Medulla oblongata (tissue), 1 donor: Measurements from ENCODE around the gene TRAPPC12.
"Not testable (repeated sequence)": the region's sequence is repeated elsewhere in the genome, so short reads cannot be mapped to it uniquely, and the experiment has no call there.

Experiments
- DNase-seq: peaks from one replicate; pipeline ENCODE4 v3.0.0-alpha.2; 2015; ENCODE audit errors: extremely low spot score

The TRAPPC12 gene

DNA sequence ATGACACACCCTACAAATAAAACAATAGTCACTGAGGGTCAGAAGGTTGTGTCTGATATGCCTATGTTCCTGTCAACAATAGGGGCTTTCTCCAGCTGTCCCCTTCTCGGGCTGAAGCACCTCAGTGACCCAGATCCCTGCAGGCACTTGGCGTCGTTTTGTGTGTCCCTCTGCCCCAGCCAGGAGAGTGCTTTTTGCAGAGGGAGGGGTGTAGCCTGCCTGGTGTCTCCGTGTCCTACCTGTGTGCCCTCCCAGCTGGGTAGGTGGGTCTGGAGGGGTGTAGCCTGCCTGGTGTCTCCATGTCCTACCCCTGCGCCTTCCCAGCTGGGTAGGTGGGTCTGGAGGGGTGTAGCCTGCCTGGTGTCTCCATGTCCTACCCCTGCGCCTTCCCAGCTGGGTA is 74.5 kb downstream of the TRAPPC12 start:
- not testable (repeated sequence) for DNase-seq

DNA sequence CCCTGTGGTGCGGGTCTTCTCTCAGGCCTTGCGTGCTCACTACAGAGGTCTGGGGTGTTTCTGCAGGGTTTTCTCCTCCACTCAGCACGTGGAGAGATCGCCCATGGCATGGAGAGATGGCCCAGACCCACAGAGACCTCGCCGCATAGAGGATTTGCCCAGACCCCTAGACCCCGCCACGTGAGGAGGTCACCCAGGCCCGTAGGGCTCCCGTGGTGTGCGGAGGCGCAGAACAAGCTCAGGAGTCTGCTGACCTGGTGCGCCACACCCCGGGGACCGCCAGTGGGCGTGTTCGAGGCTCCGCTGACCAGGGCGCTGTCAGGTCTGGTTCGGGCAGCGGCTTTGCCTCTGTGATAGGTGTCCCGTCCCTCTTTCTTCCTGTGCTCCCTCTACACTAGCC is 75.3 kb downstream of the TRAPPC12 start:
- DNase-seq, result no peak

DNA sequence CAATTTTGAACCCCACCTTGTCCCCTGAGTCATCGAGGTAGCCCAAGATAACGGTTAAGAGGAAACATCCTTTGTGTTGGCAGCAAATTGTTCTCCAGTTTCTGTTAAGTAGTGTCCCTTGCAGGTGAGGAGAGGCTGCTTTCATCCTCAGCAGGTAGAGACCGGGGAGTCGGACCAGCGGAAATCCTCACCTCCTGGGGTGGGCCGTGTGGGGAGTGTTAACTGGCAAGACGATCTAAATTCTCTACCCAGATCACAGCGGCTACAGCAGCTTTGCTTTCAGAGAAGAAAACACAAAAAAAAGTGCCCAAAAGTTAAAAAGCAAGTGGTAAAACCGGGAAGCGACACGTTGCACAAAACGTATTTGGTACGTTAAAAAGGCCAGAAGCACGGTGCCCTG is 76.6 kb downstream of the TRAPPC12 start:
- DNase-seq, result no peak

DNA sequence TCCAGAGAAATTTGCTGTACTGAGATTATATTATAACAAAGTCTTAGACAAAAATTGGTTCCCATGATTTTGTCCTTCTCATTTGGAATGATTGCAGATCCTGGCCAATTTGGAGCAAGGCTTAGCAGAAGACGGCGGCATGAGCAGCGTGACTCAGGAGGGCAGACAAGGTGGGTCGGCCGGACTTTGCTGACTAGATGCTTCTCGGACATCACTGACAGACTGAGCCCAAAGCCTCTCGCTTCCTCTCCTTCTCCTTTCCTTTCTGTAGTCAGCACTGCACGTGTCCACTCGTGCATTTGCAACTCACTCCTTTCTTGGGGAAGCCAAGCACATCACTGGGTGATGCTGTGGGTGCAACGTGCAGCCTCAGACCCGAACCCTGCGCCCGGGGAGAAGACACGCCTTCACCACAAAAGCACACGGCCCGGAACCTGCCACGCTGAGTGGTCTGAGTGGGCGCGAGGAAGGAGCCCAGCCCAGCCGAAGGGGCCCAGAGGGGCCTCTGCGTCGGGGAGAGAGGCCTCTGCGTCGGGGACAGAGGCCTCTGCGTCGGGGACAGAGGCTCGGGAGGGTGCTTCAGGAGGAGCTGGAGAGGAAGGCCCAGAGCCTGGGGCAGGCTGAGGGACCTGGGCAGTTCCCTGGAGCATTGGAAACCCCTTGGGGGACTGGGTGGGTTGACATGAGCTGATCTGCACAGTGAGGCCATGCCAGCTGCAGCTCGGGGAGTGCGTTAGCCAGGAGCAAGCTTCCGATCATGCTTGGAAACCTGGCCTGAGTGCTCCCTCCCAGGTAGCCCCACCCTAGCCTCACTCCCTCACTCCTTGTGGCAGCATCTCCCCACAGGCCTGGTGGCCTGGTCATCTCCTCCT is 78.3 kb downstream of the TRAPPC12 start:
- DNase-seq, result no peak

DNA sequence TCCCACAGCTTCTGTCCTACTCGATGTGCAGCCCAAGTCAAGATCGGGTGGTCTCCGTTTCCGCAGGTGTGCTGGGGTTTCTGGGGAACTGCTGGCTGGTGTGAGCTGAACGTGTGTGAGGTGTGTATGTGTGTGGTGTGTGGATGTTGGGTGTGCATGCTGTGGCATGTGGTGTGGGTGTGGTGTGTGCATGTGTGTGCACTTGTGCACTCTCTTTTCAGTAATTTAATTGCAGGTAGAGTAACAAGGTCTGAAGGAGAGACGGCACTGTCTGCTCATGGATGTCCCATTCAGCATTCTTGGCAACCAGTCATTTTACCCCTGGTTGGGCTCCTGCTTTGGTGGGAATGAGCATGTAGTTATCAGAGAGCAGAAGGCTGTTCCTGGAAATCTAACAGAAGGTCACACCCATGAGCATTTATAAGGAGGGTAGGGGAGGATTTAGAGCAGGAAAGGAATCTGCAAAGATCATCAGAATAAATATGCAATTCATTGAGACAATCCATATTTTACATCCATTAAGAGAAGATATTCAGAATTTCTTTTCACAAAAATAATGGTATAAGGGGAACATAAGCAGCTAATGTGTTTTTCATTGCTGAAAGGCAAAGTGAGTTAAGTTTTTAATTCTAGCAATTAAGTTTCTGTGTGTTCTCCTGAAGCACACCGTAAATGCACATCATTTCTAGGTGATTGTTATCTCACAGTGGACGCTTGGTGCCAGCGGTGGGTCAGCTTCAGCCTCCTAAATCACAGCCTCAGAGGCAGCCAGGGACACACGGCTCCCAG is 79.1 kb downstream of the TRAPPC12 start:
- DNase-seq, result no peak

DNA sequence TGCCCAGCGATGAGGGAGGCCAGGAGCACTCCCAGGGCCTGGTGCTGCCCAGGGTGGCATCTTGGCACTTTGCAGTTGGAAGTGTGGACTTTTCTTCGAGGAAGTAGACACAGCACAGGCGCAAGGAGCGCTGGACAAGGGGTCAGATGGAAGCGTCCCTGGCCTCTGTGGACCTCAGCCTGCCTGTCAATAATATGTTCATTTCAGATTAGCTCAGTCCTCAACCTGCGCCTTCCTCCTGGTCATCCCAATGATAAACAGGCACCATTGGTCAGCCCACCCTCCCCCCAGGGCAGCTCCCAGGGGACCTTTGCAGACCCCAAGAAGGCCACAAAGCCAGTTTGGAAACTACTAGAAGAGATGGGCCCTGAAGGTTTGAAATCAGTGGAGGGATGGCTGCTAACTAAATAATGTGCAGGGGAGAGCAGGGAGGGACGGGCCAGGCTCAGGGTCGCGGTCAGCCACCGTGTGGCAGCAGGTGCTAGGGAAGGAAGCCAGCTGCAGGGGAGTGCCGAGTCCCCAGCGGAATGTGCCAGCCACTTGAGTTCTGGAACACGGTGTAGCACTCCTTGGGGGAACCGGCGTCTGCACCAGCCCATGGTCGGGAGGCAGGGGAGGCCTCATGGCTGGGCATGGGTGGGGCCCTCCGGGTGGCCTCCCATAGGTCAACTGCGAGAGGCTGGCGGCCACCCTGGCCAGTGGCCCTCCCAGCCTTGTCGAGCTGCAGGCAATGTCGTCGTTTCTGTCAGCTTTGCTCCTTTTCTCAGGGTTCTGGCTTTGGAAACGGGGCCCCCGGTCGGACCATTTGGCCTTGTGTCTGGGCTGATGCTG is 79.9 kb downstream of the TRAPPC12 start:
- no peak for DNase-seq

GRCh38 chr2:3460156-3460555 is 80.7 kb downstream of the TRAPPC12 start:
- DNase-seq, result no peak

DNA sequence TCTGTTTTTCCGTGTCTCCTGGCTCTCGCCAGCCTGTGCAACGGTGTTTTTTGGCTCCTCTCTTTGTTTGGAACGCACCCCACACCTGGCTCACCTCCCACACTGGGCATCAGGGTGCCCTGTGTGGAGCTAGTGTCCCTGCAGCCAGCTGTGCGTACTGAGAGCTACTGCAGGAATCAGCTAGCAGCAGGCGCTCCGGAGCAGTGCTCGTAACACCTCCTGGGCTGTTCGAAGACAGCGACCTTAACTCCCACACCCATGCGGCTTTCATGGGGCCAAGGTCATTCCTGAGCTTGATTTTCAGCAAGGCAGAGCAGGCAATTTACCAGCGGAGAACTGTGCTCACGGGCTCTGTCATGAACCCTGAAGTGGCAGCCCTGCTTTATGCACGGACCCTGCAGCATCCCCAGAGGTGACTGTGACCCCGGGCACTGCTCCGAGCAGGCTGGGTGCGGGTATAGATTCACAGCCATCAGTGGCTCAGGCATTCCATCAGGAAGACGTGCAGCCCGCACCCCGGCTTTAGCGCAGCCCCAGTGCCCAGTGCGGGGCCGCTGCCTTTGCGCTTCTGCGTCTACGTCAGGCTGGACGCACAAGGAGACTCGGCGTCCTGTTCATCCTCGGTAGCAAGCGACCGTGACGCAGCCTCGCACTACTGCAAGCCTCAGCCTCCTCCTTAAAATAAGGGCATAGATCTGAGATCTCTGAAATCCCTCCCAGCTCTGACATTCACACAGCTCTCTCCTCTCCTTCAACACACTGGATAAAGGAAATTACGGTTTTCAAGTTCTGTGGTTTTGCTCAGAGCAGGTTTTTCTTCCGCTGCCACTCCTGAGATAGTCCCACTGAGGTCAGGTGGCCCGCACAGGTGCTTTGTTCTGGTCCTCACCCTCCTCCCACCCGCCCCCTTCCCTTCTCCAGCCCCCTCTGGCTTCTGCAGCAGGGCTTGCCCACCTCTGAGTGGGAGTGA is 81.6 kb downstream of the TRAPPC12 start:
- no peak for DNase-seq

DNA sequence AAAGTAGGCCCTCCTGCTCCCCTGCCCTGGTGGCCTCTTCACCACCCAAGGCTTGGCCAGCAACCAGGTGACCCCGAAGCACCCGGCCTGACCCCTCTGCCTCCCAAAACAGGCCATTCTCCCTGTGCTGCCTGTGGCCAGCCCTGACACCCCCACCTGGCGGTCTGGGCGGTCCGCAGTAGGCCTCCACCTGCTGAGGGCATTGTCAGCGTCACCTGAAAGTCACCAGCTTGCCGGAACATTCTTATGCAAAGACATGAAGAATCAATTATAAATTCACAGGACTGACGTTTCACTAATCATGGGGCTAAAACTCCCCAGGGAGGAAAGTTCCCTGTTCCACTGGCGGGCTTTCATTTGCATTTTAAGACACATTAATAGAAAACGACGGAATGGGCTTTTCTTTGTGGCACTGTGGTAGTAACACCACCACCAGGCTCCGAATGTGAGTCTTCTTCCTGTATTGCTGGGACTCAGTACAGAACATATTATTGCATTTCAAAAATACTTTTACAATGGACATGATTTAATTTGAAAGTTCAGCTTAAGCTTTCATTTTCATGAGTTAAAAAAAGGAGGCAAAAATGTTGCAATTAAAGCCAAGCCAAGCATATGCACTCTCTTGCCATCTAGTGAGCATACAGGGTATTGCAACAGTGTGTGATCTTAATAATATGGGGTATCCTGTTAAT is 82.5 kb downstream of the TRAPPC12 start:
- peak; percentile 86 for DNase-seq

DNA sequence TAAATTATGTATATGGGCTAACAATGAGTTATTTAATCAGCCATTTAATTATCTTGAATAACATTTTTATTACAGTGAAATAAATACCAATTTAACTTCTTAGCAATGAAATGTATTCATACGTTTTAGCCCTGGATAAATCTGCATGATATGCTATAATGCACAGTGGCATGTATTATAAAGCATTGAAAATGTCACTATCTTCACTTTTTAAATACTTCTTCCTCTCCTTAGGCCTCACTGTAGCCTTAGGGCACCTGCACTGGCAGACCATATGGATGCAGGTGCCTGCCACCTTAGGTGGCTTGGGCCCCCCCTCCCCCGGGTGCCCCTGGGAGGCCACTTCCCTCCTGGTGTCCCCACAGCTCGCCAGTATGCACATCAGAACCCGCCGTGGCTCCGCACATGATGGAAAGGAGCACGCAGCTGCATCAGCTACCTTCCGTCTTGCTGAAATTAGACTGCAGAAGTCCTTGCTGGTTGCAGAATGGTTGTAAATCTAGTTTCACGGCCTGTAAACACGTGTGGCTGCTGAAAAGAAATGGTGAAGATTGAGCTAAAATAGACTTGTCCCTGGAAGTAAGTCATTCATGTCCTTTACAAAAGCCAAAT is 83.1 kb downstream of the TRAPPC12 start:
- DNase-seq, result no peak

- DNase-seq, result no peak
Measured at GRCh38 chr2:3463186-3463835, 83.8 kb downstream of the TRAPPC12 start.

- no peak for DNase-seq
Measured at GRCh38 chr2:3463944-3464343, 84.5 kb downstream of the TRAPPC12 start.

GRCh38 chr2:3464401-3465005 is 85.0 kb downstream of the TRAPPC12 start:
- DNase-seq, result no peak

GRCh38 chr2:3465328-3465727 is 85.8 kb downstream of the TRAPPC12 start:
- DNase-seq, result no peak

DNA sequence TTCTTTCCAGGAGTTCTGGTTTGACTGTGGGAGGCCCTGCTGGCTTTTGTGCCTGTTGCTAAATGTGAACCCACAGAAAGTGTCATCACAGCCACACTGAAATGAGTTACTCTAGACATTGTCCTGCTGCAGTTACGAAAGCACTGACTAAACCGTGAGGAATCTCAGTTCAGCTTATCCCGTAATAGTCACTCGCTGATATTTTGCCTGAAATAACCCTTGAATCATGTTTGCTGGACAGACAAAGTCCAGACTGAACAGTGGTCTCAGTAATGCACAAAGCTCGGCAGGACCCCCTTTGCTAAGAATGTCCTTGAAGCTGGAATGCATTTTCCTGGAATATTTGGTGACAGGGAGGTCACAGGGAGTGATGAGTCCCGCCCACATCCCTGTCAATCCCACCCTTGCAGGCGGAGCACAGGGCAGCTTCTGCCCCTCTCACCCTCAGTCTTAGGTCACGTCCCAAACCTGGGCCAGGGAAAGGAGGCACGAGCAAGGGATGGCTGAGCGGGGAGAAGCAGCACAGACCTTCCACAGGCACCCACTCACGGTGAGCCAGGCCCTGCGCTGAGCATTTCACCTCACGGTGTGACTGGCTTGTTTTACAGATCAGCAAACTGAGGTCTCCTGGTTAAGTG is 86.5 kb downstream of the TRAPPC12 start:
- no peak for DNase-seq

DNA sequence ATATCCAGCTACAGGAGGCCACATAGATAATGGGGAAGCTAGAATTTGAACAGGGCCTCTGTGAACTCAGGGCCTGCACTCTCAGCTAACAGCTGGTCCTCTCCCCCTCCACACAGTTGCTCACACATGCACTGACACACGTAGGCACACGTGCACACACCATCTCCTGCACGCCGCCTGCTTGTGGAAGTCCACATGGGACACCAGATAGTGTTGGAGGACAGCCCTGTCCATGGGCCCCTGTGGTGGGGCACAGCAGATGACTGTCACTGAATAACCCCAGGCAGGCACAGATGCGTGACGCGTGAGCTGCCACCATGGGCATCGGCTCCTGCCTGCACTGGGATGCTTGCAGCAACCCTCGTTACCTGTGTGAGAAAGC is 87.0 kb downstream of the TRAPPC12 start:
- DNase-seq, result no peak

- no peak for DNase-seq
Measured at GRCh38 chr2:3466966-3467365, 87.5 kb downstream of the TRAPPC12 start.

DNA sequence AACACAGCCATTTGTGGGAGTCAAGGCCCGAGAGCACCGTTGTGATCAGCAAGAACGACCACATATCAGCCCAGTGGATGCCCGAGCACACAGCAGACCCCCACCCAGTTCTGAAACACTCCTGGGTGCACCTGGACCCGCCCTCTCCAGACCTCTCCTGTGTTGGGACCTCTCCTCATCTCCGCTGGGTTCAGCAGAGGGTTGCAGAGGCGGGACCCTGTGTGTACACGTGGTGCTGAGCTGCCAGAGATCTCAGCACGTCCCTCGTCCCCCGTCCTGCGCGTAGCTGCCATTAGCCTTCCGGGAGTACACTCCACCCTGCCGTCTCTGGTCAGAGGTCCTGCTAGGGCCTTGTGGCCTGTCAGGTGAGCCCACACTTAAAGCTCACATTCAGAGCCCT is 88.2 kb downstream of the TRAPPC12 start:
- DNase-seq, result no peak
